Stomach (tissue), 9 donors: ENCODE measurements around the gene PGPEP1. TPM values are rescaled to one million over a fixed set of nuclear protein-coding genes. Genes with fewer than 3 reads are reported as not detected.
A peak's percentile ranks its signal among the peaks of the same experiment; 100 is the strongest.
"Not testable (repeated sequence)": the region's sequence is repeated elsewhere in the genome, so short reads cannot be mapped to it uniquely, and the experiment has no call there.

Experiments used
- DNase-seq, 2 donors: peaks; one replicate each; pipeline versions ENCODE4 v3.0.0 to v3.0.0-alpha.2; 2013 to 2019
- H3K27ac ChIP-seq, 5 donors: fragments of 200-600 bp in 4 of 5; sonication (generic) in 4 of 5; one replicate each; pipeline ENCODE4 v1.5.1; 2013 to 2019; ENCODE audit warnings: mild to moderate bottlenecking in 1 of 5, moderate library complexity in 1 of 5
- H3K27me3 ChIP-seq, 3 donors: fragments of 200-600 bp; sonication (generic); one replicate each; pipeline ENCODE4 v1.5.1; 2017 to 2019; ENCODE audit warnings: mixed run types in 1 of 3
- H3K36me3 ChIP-seq, 4 donors: fragments of 200-600 bp; sonication (generic); 1 replicate in 3 of 4; 2 replicates in 1 of 4; pipeline ENCODE4 v1.5.1; 2016 to 2019
- H3K4me1 ChIP-seq, 4 donors: fragments of 200-600 bp; sonication (generic); one replicate each; pipeline ENCODE4 v1.5.1; 2016 to 2019
- H3K4me3 ChIP-seq, 4 donors: fragments of 200-600 bp; sonication (generic) in 3 of 4; one replicate each; pipeline ENCODE4 v1.5.1; 2016 to 2019; ENCODE audit warnings: mild to moderate bottlenecking in 1 of 4
- H3K9me3 ChIP-seq, 4 donors: fragments of 200-600 bp; sonication (generic); one replicate each; pipeline ENCODE4 v1.5.1; 2016 to 2019
- CTCF ChIP-seq, 7 experiments: fragments of 450-650 bp in 4 of 7; fragments of 200-600 bp in 3 of 7; sonication (generic) in 3 of 7; IDR thresholded peaks; one replicate each; pipeline ENCODE4 v1.5.1; 2016 to 2019; ENCODE audit warnings: antibody characterized with exemption in 7 of 7, control low read depth in 2 of 7, mild to moderate bottlenecking in 1 of 7
- EP300 ChIP-seq: sonication (generic); formaldehyde crosslinking; IDR thresholded peaks from one replicate; pipeline ENCODE4 v1.6.1; 2017; ENCODE audit warnings: antibody characterized with exemption
- POLR2A ChIP-seq, 4 donors: fragments of 450-650 bp; IDR thresholded peaks; one replicate each; pipeline ENCODE4 v1.6.1; 2016; ENCODE audit warnings: antibody characterized with exemption in 4 of 4, control low read depth in 2 of 4, mild to moderate bottlenecking in 1 of 4, moderate library complexity in 1 of 4
- POLR2AphosphoS5 ChIP-seq, 3 donors: sonication (generic); formaldehyde crosslinking; IDR thresholded peaks; one replicate each; pipeline ENCODE4 v1.6.1; 2016; ENCODE audit warnings: antibody characterized with exemption in 3 of 3
- WGBS, 5 donors: extraction: QIAGEN DNeasy Blood & Tissue Kit in 3 of 5; methylation state at CpG; one replicate each; pipeline versions ENCODE4 v1.1.5 to v1.1.7; 2013 to 2018; 5-methylcytosine and 5-hydroxymethylcytosine counted together
- intact Hi-C: fragments of 100-400 bp; cut with DNase I; formaldehyde crosslinking; loops from one replicate; pipeline ENCODE4 v1.15.1; 2023; ENCODE audit warnings: low total_unique reads
- polyA plus RNA-seq, 3 donors: library from polyadenylated mRNA; stranded (reverse); fragments of 200-250 nt; gene quantifications; one replicate each; pipeline ENCODE4 v1.2.3, GENCODE V29; 2013
- total RNA-seq, 5 donors: library from RNA; depleted of rRNA; stranded (reverse); fragments of >200 nt; gene quantifications; one replicate each; pipeline versions ENCODE4 v1.1.0 to v1.2.3, GENCODE V29; 2014 to 2016
- donor health status: healthy with polysubstance abuse.
- donor health status: Bipolar disorder and iron deficiency.
- donor health status: healthy.

Gene PGPEP1
- total and polyA plus RNA-seq, 8 donors, result 8.0 to 58.9 (median 26.0) TPM

GRCh38 chr19:18396471-18397241 lies 56.3 kb downstream of the PGPEP1 start:
- peak overlapping the region in 3 of 5 donors; percentile 8 to 61 (median 60) for H3K27ac ChIP-seq
- intact Hi-C loops, result loop anchor here (10.0 kb wide), 1 partner anchor 52 kb away; the partner anchor contains the start of gene PGPEP1
- peak overlapping the region; percentile 12 to 45 (median 35) for H3K4me3 ChIP-seq
- peaks cover 18 to 82% (median 50%) of the 10 kb centered on the region in 4 donors for H3K4me1 ChIP-seq
- H3K27me3 ChIP-seq, result peaks cover 0 to 25% (median 7%) of the 10 kb centered on the region in 3 donors
- no peak for DNase-seq
- TF ChIP-seq CTCF (IDR thresholded peaks at IDR 0.05) (no peak), POLR2AphosphoS5 (IDR thresholded peaks at IDR 0.05) (no peak), EP300 (no peak), POLR2A (IDR thresholded peaks at IDR 0.05) (no peak)
- no peaks in the 10 kb centered on the region for H3K36me3 ChIP-seq
- 33 to 66% (median 58%) methylated on average over 16 to 37 of the region's 37 CpGs for WGBS, 5 donors
- no peaks in the 10 kb centered on the region for H3K9me3 ChIP-seq

GRCh38 chr19:18397242-18398202 lies 57.1 kb downstream of the PGPEP1 start, which contains the start of gene LRRC25:
LRRC25 (minus strand) TSS chr19:18397622; CDS start chr19:18396963, 659 bp downstream.
- peak within 1 kb of the TSS; percentile 12 to 45 (median 35) for H3K4me3 ChIP-seq
- intact Hi-C loops, result loop anchor here (10.0 kb wide), 1 partner anchor 53 kb away; the partner anchor contains the start of gene PGPEP1
- peak in 1 of 2 donors; percentile 66 for DNase-seq
- 15 to 21% (median 17%) methylated on average over 27 to 33 of the region's 33 CpGs for WGBS, 5 donors
- TF ChIP-seq POLR2A (IDR thresholded peaks at IDR 0.05) (no peak), POLR2AphosphoS5 (IDR thresholded peaks at IDR 0.05) (peak in 1 of 3 donors; percentile 20)
- H3K27ac ChIP-seq, result peak within 1 kb of the TSS in 4 of 5 donors; percentile 8 to 61 (median 42)
- H3K36me3 ChIP-seq, result no peaks in the 10 kb centered on the region
- H3K9me3 ChIP-seq, result no peaks in the 10 kb centered on the region
- peaks cover 17 to 83% (median 48%) of the 10 kb centered on the region in 4 donors for H3K4me1 ChIP-seq
- peaks cover 0 to 25% (median 7%) of the 10 kb centered on the region in 3 donors for H3K27me3 ChIP-seq

- TF ChIP-seq EP300, result no peak
- peak in 1 of 7 experiments; percentile 15 for TF ChIP-seq CTCF (IDR thresholded peaks at IDR 0.05)
- no peak for TF ChIP-seq POLR2A (IDR thresholded peaks at IDR 0.05)
- peak; percentile 26 to 92 (median 51) for TF ChIP-seq POLR2AphosphoS5 (IDR thresholded peaks at IDR 0.05)
- Histone ChIP-seq H3K9me3 (no peaks in the 10 kb centered on the region), H3K4me1 (peaks cover 11 to 82% (median 37%) of the 10 kb centered on the region in 4 donors), H3K4me3 (no peak overlapping the region), H3K36me3 (no peaks in the 10 kb centered on the region), H3K27me3 (peaks cover 0 to 25% (median 7%) of the 10 kb centered on the region in 3 donors), H3K27ac (peak overlapping the region in 4 of 5 donors; percentile 24 to 65 (median 62))
- 13 to 23% (median 17%) methylated on average over 6 of the region's 6 CpGs for WGBS, 5 donors
- intact Hi-C loops, result loop anchor here (10.0 kb wide), 1 partner anchor 54 kb away; the partner anchor contains the start of gene PGPEP1
- peak; percentile 56 to 87 for DNase-seq
Observed at GRCh38 chr19:18399008-18399407, 58.6 kb downstream of the PGPEP1 start.

GRCh38 chr19:18401580-18402112 lies 61.2 kb downstream of the PGPEP1 start:
- Histone ChIP-seq H3K4me1 (peaks cover 11 to 72% (median 31%) of the 10 kb centered on the region in 4 donors), H3K9me3 (no peaks in the 10 kb centered on the region), H3K36me3 (no peaks in the 10 kb centered on the region), H3K27me3 (peaks cover 0 to 17% (median 7%) of the 10 kb centered on the region in 3 donors), H3K27ac (peak overlapping the region in 3 of 5 donors; percentile 3 to 61 (median 54)), H3K4me3 (no peak overlapping the region)
- 43 to 46% (median 45%) methylated on average over 7 of the region's 7 CpGs for WGBS, 5 donors
- DNase-seq, result peak in 1 of 2 donors; percentile 91
- no peak for TF ChIP-seq CTCF (IDR thresholded peaks at IDR 0.05)
- TF ChIP-seq POLR2A (IDR thresholded peaks at IDR 0.05), result no peak
- no peak for TF ChIP-seq POLR2AphosphoS5 (IDR thresholded peaks at IDR 0.05)
- no peak for TF ChIP-seq EP300
- intact Hi-C loops, result no loop called here

- Histone ChIP-seq H3K4me1 (peaks cover 4 to 62% (median 21%) of the 10 kb centered on the region in 4 donors), H3K27ac (peak overlapping the region in 4 of 5 donors; percentile 3 to 61 (median 40))
- H3K9me3 ChIP-seq, intact Hi-C loops, H3K27me3 ChIP-seq, DNase-seq, H3K36me3 ChIP-seq, H3K4me3 ChIP-seq: not testable (repeated sequence)
- WGBS, 5 donors, result 43 to 74% (median 50%) methylated on average over 18 of the region's 18 CpGs
Observed at GRCh38 chr19:18402455-18403248, 62.3 kb downstream of the PGPEP1 start.

GRCh38 chr19:18405754-18406153 lies 65.4 kb downstream of the PGPEP1 start:
- WGBS, 5 donors, result 87 to 92% (median 90%) methylated on average over 10 to 11 of the region's 11 CpGs
- H3K9me3 ChIP-seq, DNase-seq, intact Hi-C loops, H3K36me3 ChIP-seq, H3K4me3 ChIP-seq, H3K27ac ChIP-seq, H3K27me3 ChIP-seq: not testable (repeated sequence)
- H3K4me1 ChIP-seq, result peaks cover 0 to 48% (median 8%) of the 10 kb centered on the region in 4 donors
